NCI-H187 (cell line): Measurements from ENCODE around the gene RILPL2.
"Not testable (repeated sequence)": the region's sequence is repeated elsewhere in the genome, so short reads cannot be mapped to it uniquely, and the experiment has no call there.

ENCODE experiments used
- DNase-seq, 2 experiments: peaks; one replicate each; lab custom pipeline; 2025; lab: John Stamatoyannopoulos, UW

Gene RILPL2

GRCh38 chr12:123382684-123383083 lies 53.8 kb downstream of the RILPL2 start:
- DNase-seq, result no peak

- no peak for DNase-seq
These were observed 57.1 kb downstream of the RILPL2 start for GRCh38 chr12:123379391-123379790.

DNA sequence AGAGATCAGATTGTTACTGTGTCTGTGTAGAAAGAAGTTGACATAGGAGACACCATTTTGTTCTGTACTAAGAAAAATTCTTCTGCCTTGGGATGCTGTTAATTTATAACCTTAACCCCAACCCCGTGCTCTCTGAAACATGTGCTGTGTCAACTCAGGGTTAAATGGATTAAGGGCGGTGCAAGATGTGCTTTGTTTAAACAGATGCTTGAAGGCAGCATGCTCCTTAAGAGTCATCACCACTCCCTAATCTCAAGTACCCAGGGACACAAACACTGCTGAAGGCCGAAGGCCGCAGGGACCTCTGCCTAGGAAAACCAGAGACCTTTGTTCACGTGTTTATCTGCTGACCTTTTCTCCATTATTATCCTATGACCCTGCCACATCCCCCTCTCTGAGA lies 64.1 kb downstream of the RILPL2 start:
- not testable (repeated sequence) for DNase-seq

DNA sequence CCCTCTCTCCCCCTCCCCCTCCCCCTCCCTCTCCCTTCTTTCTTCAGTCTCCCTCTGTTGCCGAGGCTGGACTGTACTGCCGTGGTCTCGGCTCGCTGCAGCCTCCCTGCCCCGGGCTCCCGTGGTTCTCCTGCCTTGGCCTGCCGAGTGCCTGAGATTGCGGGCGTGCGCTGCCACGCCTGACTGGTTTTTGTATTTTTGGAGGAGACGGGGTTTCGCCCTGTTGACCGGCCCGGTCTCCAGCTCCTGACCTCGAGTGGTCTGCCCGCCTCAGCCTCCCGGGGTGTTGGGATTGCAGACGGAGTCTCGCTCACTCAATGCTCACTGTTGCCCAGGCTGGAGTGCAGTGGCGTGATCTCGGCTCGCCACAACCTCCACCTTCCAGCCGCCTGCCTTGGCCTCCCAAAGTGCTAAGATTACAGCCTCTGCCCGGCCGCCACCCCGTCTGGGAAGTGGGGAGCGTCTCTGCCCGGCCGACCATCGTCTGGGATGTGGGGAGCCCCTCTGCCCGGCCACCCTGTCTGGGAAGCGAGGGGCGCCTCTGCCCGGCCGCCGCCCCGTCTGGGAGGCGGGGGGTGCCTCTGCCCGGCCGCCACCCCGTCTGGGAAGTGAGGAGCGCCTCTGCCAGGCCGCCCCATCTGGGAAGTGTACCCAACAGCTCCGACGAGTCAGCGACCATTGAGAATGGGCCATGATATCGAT lies 64.7 kb downstream of the RILPL2 start:
- DNase-seq, result peak in 1 of 2 experiments; percentile 25

DNA sequence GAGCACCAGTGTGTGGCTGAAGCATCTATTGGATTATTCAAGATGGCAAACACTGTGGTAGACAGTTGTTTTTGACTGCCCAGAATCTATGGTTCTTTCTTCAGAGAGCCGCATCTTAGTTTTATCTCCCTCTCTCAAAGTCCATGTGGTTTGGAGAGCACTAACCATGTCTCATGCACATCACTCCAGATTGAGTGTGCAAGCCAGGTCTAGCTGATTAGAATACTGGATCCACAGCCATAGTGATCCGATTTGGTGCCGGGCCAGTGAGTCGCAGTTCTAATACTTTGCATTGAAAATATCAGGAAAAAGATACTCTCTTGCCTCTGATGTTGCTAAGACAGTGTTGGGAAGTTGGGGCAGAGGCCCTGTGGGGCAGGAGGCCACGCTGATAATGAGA lies 67.3 kb downstream of the RILPL2 start:
- DNase-seq, result no peak

DNA sequence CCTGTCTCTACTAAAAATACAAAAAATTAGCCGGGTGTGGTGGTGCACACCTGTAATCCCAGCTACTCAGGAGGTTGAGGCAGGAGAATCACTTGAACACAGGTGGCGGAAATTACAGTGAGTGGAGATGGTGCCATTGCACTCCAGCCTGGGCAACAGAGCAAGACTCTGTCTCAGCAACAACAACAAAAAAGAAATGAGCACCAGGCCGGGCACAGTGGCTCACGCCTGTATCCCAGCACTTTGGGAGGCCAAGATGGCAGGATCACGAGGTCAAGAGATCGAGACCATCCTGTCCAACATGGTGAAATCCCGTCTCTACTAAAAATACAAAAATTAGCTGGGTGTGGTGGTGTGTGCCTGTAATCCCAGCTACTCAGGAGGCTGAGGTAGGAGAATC lies 68.1 kb downstream of the RILPL2 start:
- DNase-seq, result not testable (repeated sequence)

DNA sequence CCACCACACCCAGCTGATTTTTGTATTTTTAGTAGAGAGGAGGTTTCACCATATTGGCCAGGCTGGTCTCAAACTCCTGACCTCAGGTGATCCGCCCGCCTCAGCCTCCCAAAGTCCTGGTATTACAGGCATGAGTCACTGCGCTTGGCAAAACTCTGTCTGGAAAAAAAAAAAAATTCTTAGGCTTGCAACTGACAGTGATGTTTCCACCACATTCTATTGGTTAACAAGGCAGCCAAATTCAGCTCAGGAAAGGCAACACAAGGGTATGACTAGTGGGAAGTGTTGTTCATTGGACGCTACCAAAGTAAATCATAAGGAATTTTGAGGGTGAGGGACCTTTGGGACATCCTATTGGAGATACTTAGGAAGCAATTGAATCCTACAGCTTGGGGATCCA lies 69.0 kb downstream of the RILPL2 start:
- DNase-seq, result no peak
